Inflammatory macrophage (primary cell): Measurements from ENCODE around the gene SACM1L.

Experiments used
- DNase-seq, 2 donors: peaks; one replicate each; pipeline ENCODE4 v3.0.0-alpha.2; 2020 to 2022
- total RNA-seq, 18 experiments: gene quantifications; one replicate each; lab custom pipeline; 2026; ENCODE audit warnings: mixed read lengths in 6 of 18, inconsistent platforms in 2 of 18; lab: John Stamatoyannopoulos, UW

Gene SACM1L, protein sequence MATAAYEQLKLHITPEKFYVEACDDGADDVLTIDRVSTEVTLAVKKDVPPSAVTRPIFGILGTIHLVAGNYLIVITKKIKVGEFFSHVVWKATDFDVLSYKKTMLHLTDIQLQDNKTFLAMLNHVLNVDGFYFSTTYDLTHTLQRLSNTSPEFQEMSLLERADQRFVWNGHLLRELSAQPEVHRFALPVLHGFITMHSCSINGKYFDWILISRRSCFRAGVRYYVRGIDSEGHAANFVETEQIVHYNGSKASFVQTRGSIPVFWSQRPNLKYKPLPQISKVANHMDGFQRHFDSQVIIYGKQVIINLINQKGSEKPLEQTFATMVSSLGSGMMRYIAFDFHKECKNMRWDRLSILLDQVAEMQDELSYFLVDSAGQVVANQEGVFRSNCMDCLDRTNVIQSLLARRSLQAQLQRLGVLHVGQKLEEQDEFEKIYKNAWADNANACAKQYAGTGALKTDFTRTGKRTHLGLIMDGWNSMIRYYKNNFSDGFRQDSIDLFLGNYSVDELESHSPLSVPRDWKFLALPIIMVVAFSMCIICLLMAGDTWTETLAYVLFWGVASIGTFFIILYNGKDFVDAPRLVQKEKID
- 40.2 to 114 (median 77.7) reads per million in 18 experiments for total RNA-seq

DNA sequence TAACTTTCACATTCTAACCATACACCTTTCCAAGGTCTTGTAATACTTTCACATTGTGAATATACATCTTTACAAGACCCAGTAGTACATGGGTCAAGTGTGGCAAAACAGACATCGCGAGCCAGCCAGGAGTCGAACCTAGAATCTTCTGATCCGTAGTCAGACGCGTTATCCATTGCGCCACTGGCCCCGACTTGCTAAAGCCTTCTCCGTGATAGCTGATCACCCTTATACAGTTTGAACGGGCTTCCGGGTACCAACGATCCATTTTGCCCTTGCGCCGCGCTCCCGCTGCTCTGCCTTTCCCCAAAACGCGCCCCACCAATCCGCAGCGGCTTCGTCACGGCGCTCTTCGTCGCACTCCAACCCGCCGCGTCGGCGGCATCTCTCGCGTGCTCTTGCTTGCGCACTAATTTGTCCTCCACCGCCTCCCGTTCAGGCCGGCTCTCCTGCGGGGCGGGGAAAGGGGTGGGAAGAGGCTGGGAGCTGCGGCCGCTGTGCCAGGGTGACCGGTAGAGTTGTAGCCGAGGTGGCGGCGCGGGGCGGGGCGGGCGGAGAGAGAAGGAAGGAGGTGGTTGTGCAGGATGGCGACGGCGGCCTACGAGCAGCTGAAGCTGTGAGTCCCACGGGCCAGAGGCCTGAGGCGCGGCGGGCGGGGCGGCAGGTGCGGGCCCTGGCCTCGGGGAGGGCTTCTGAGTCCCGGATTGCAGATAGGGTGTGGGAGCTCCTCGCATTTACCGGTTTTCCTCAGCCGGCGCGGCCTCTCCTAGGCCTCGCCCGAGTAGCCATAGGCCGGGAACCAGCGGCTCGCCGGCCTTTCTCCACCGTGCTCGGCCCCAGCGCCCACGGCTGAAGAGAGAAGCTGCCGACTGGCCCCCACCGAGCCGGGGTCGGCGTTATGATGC lies at the start of gene SACM1L:
SACM1L (plus strand) TSS at position 515 of the 905 bp plus-strand sequence; CDS start at position 585, 70 bp downstream.
- peak; percentile 99 to 100 for DNase-seq

DNA sequence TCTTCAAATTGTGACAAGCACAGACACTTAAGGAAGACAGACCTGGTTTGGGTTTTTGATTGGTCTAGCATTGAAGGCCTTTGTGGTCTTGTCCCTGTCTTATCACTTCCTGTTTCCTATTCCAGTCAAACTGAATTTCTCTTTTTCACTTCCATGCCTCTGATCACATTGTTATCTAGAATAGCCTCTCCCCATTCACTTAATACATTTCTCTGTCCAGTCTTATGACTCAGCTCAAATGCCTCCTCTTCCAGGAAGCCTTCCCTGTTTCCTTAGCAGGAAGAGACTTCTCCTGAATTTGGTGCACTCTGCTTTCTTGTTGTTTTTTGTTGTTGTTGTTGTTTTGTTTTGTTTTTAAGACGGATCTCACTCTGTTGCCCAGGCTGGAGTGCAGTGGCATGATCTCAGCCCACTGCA lies 49.1 kb upstream of the SACM1L start:
- peak; percentile 50 to 73 for DNase-seq

DNA sequence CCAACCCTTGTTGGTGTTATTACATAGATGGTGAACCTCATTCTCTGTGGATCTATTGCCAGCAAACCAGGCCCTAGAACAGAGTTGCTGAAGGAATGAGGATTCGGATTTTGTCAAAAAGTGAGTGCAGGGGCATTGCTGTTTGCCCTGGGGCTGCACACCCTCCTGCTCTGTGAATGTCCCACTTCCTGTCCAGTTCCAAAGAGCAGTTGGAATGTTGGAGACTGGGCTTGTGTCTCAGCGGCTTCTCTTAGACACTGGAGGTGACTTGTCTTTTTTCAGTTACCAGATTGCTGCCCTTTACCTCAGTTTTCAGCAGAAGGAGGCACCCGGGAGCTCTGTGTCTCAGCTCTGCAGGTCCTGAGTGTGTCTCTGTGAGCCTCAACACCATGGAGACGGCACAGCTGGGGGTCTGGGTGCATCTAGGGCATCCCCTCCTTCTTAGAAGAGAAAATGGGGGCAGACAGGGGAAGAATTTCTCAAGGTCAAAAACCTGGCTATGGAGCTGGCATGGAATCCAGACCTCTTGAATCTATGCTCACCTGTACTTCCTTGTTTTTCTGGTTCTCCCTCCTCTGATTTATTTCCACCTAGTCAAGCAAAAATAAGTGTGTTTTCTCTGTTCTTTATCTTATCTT lies 48.4 kb upstream of the SACM1L start:
- DNase-seq = no peak

DNA sequence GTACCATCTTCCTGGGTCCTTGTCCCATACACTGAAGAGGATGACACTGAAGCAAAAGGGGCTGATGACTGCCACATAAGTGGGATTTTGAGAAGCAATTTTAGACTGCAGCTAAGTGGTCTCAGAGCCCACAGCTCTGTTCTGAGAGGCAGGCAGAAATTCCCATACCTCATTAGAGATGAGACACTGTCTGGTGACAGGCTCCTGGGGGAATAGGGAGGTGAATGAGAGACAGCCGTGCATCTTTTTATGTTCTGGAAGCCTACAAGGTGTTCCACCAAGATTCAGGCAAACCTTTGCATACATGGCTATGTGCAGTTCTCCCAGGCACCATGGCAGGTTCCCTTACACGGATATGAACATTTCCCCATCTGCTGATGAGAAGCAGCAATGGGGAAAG lies 47.4 kb upstream of the SACM1L start:
- no peak for DNase-seq

DNA sequence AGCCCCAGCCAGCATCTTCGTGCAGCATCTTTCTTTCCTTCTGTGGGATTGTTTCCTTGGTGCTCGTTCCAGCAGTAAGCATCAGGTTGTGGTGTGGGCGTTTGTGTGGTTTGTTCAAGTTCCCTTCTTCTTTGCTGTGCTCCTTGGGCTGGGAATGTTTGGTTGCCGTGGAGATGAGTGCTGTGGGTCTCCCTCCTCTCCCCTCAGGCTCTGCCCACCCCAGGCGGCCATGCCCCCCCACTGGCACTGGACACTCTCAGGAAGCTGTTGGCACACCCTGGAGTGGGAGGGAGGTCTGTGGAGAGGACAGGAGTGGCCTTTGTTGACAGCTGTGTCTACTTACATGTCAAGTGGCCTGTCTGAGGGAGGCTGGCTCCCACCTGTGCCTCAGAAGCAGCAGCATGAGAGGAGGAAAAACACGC lies 46.5 kb upstream of the SACM1L start:
- DNase-seq = peak; percentile 53 to 71

DNA sequence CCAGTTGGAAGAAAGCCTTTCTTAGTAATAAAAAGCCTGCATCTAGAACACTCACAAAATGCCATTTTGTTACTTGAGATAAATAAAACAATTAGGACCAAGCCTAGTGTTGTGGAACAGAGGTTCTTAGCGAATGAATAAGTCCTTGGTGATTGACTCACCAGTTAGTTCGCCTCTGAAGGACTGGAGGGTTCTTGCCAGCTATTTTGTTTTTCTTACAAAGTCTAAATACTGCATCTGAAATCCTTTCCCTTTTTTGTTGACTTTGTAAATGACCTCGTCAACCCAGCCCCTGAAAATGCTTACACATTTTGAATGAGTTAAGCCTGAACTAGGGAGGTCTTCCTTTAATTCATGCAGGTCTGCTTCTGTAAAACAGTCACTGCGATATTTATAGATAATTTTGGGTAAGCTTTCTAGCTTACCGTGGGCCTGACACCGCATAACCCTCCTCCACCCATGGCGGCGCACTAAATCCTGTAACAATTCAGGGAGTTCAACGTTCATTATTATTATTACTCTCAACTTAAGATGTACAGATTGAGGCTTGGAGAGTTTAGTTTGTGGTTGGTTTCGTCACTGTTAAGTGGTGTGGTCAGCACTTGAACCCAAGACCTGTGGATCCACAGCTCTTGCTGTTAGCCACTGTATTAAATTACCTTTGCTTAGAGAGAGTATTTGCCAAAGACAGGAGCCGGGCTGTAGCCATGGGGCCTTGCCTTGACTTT lies 45.0 kb upstream of the SACM1L start:
- no peak for DNase-seq

DNA sequence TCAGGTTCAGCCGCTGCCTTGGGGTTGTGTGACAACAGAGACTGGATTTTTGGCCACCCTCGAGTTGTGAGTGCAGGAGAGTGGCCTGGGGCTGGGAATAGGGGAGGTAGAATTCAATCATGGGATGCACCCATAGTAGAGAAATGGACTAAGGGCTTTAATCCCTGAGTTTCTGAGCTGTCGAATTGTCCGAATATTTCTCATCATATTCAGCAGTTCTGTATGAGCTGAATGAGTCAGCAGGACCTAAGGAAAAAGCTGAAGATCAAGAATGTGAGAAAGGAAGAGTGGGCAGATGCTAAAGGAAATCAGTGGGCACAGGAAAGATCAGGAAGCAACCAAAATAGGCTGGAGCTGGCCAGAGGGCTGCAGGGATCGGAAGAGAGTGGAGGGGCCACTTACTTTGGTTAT lies 44.4 kb upstream of the SACM1L start:
- DNase-seq = peak; percentile 36 to 49

DNA sequence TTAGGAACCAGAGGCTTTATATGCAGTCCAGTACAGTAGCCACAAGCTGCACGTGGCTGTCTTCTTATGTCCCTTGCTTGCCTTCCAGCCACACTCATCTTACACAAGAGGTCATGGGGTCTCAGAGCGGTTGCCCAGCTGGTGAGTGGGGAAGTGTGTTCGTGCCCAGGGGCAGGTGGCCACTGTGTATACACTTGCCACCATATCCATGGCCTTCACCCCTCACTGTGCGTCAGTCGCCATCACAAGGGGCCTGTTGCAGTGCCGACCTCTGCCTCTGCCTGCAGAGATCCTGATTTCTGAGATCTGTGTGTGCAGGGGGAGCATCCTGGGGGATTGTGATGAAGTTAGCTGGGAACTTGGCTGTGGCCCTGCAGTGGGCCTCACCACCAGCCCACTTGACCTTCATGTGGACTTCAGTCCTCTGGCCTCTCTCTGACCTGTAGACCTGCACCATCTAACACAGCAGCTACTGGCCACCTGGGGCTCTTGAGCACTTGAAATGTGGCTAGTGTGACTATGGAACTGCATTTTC lies 43.1 kb upstream of the SACM1L start:
- DNase-seq = peak; percentile 85 to 90

DNA sequence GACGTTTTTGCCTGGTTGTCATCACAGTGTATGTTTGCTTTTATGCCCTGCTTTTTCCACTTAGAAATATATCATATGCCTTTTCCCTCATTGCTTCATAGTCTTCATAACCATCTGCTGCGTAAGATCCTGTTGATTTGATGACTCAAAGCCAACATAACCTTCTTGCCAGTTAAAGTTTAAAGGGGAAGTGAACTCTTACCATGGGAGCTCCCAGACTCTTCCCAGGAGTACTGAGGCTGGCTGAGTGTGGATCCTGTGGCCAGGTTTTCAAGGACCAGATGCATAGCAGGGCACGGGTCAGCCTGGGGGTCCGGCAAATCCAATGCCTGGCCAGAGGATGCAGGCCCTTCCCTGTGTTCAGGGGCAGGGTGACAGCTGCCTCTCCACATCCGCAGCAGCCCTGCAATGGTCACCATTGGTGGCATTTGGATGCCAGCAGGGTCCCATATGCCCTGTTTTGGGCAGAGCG lies 42.0 kb upstream of the SACM1L start:
- peak; percentile 82 to 93 for DNase-seq

DNA sequence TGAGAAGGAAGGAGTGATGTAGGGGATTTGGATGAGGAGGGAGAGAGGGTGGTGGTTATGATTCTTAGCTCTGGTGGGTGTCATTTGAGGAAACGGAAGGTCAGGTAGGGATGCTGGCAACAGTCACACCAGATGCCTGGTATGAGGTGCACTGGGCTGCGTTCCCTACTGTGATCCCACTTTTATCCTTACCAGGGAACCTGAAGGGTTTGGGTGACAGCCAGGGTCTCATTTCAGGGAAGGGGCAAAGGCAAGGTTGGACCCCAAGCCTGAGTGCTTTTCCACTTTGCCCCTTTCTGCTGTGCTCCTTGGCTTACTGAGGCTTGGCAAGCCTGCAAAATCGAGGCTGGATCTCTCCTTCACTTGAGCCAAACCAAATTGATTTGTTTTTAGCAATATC lies 36.0 kb upstream of the SACM1L start:
- DNase-seq = no peak

DNA sequence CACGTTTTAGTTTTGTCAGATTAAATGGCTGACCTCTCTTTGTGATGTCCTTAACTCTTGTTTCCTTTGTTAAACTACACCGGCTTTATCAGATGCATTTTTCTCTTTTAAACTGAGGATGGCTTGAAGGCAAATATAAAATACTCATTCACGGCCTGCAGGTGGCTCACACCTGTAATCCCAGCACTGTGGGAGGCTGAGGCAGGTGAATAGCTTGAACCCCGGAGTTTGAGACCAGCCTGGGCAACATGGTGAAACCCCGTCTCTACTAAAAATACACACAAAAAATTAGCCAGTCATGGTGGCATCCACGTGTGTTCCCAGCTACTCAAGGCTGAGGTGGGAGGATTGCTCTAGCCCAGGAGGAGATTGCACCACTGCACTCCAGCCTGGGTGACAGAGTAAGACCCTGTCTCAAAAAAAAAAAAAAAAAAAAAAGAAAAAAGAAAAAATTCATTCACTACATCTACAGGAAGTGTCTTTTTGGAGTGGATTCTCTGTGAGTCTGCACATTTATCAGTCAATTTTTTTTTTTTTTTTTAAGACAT lies 34.7 kb upstream of the SACM1L start:
- DNase-seq = peak; percentile 52 to 69

DNA sequence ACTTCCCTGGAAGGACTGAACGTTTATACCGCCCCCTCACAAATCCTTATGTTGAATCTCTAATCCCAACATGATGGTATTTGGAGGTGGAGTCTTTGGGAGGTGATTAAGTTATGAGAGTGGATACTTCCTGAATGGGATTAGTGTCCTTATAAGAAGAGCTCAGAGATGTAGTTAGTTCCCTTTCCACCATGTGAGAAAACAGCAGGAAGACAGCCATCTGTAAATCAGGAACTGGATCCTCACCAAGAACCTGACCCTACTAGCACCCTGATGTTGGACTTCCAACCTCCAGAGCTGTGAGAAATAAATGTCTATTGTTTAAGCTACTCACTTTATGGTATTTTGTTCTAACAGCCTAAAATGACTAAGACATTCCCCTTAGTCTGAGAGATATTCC lies 33.3 kb upstream of the SACM1L start:
- DNase-seq = peak; percentile 68 to 71

DNA sequence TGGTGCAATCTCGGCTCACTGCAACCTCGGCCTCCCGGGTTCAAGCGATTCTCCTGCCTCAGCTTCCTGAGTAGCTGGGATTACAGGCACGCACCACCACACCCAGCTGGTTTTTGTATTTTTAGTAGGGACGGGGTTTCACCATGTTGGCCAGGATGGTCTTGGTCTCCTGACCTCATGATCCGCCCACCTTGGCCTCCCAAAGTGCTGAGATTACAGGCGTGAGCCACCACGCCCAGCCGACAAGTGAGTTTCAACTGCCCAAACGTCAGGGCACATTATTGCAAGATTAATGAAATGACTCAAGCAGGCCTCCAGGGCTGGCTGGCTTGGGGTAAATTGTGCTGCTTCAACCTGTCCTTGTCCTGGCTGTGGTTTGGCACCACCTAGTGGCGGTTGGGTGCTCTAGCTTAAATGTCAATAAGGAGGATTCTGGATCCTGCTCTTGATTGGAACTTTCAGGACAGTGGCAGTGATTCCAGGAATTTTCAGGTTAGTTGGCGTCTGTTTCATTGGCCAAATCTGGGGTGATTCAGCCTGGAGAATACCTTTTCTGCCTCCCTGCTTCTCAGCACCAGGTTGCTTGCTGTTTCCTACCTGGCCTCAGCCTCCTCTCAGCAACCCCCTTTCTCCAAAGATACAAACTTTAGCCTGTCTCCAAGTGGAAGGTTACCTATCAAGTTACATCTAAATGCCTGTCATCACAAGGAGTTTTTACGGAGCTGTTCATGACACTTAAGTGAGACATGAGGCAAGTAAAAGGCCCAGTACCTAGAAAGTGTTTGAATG lies 32.4 kb upstream of the SACM1L start:
- peak; percentile 96 to 97 for DNase-seq

DNA sequence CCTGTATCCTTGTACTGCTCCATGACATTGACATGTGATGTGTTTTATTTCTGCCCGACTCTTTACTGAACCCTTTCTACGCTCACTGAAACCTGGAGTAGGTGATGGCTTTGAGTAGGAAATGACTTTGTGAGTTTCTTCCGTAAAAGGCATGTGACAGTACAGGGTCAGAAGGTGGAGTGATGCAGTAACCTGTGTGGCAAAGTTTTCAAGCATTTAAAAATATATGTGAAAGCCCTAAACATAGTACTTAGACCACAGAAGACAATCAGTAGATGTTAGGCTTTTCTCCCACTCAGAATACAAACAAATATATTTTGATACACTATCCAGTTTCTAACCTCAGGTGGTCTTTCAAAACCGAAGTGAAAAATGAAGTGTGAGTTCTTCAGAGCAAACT lies 31.3 kb upstream of the SACM1L start:
- DNase-seq = no peak

DNA sequence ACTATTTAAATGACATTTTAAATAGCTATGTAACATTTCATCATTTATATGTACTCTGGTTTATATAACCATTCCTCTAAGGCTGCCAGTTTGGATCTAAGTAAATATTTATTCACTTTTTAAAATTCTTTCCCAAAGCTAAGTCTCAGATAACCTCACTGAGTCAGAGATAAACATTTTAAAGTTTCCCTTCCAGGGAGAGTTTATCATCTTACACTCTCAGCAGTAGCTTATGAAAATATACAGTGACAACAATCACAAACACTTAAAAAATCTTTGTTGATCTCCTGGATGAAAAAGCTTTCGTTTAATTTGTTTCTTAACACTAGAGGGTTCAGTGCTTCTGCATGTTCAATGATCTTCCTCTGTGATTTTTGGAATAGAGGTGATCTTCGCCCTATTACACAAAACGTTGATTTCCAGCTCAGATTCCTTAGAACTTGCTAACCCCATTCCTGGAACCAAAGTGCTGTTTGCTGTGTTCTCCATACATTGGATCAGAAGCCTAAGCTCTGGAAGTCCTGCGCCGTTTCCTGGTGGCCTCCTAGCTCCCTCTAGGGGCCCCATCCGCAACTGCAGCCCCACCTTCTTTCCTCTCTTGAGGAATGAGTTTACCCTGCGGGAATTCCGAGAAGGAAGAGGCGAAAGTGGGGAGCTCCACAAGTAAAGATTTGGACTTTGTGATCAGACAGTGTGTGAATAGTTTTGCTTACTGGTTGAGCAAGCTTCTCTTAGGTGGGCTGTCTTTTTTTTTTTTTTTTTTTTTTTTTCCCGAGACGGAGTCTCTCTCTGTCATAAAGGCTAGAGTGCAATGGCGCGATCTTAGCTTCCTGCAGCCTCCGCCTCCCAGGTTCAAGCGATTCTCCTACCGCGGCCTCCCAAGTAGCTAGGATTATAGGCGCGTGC lies 29.3 kb upstream of the SACM1L start:
- DNase-seq = peak; percentile 54 to 58

DNA sequence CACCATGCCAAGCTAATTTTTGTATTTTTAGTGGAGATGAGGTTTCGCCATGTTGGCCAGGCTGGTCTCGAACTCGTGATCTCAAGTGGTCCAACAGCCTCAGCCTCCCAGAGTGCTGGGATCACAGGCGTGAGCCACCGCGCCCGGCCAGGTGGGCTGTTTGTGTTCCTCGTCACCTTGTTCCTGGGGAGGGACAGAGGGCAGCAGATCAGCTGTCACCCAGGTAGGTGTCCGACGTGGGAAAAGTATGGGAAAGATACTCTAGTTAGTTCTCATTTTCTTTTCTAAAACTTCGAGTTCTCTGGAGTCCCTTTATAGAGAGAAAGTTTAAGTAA lies 28.7 kb upstream of the SACM1L start:
- no peak for DNase-seq

DNA sequence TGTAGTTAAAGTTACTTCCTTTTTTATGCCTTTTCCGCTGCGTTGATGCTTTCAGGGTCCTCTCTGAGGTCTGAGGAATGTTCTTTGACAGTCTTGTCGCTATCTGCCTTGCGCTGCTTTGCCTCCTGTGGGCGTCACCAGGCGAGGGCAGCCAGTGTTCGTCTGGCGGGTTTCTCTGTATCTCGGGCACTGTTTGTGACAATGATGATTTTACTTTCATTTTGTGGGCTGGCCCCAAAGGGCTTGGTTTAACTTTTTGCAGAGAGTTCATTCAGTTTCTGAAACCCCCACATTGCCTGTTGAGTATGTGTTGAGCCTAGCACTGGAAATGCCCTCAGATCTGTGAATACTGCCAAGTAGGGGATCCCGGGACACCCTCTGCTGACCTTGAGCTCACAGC lies 24.6 kb upstream of the SACM1L start:
- peak; percentile 16 to 45 for DNase-seq

DNA sequence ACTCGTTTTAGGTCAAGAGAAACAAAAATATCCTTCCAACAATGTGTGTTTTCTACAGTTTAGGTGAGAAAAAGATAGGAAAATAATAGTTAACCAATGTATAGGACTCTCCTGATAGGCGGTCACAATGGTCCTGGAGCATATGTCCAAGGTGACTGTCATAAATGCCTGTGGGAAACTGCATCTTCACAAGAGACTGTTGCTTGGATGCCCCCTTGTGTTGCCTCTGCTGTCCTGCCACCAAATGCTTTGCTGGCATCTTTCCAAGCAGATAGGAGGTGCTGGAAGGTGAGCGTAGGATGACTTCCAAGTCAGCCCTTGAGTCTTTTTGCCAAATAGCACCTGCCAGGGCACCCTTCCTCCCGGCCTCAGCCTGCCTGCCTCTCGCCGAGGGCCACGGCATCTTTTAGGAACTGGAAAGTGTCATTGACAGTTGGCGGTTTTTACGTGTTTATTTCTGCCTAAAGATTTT lies 24.1 kb upstream of the SACM1L start:
- peak; percentile 44 to 59 for DNase-seq
